ENCODE results near the gene HERC5.
A peak's percentile ranks its signal among the peaks of the same experiment; 100 is the strongest.
"Not testable (repeated sequence)": the region's sequence is repeated elsewhere in the genome, so short reads cannot be mapped to it uniquely, and the experiment has no call there.

The HERC5 gene

GRCh38 chr4:88448211-88448765 lies 8.6 kb upstream of the HERC5 start:
- DNase-seq (ENCODE audit: low read depth), result not testable (repeated sequence)

DNA sequence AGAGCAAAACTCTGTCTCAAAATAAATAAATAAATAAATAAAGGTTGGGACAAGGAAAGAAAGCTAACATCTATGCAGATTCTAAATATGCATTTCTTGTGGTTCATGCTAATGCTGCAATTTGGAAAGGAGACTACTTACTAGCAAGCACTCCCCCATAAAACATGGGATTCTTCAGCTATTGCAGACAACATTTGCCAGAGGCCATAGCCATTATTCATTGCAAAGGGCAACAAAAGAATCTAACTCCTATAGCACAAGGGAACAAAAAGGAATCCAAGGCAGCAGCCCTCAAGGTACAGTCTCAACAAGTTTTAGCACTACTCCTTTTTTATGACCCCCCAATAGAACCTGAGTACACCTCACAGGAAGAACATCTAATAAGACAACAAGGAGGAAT lies 8.0 kb upstream of the HERC5 start:
- no peak for DNase-seq (ENCODE audit: low read depth)

DNA sequence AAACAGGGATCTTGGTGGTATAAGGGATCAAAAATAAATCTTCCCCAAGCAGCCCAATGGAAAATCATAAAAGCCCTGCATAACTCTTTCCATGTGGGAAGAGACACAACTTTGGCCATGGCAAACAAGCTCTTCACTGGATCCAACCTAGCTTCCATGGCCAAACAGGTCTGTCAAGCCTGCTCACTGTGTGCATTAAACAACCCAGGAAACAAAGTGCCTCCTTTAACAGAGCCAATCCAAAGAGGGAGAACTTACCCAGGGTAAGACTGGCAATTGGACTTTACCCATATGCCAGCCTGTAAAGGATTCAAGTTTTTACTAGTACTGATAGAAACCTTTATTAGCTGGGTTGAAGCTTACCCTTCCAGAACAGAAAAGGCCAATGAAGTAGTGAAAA lies 7.6 kb upstream of the HERC5 start:
- no peak for DNase-seq (ENCODE audit: low read depth)

DNA sequence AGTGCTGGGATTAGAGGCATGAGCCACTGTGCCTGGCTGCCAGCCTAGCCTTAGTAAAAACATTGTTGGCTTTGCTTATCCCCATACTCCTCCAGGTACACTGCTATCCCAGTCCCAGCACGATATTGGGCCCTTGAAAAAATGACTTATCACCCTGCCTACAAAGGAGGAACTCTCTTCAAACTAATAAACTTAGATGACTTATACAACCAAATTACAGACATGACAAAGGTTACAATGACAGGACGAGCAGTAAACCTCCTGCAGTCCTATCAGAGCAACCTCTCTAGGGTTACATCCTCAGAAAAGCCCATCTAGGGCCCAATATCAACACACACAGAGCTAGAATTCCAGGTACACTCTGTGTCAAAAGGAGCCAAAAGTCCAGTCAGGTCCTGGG lies 5.7 kb upstream of the HERC5 start:
- DNase-seq (ENCODE audit: low read depth), result no peak

- DNase-seq (ENCODE audit: low read depth), result no peak
Observed at GRCh38 chr4:88452912-88453311, 4.0 kb upstream of the HERC5 start.

- DNase-seq (ENCODE audit: low read depth), result peak; percentile 15
Observed at GRCh38 chr4:88457307-88458103, 586 bp downstream of the HERC5 start.

GRCh38 chr4:88458104-88458740 lies 1.3 kb downstream of the HERC5 start:
- DNase-seq (ENCODE audit: low read depth), result no peak

DNA sequence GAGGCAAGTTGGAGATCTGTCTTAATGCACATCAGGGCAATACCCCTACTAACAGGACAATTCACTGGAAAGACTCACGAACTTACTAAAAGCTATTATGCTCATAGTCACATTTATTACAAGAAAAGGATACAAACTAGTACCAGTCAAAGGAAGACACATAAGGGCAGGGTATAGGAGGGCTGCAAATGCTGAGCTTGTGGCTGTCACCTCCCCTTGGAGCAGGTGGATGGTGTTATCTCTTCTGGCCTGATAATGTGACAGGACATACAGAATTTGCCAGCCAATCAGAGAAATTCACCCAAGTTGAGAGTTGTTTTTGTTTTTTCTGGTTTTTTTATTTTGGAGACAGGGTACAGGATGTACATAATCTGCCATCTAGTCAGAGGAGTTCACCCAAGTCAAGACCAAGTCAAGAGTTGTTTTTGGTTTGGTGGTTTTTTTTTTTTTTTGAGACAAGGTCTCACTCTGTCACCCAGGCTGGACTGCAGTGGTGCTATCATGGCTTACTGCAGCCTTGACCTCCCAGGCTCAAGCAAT lies 8.8 kb downstream of the HERC5 start:
- no peak for DNase-seq (ENCODE audit: low read depth)

DNA sequence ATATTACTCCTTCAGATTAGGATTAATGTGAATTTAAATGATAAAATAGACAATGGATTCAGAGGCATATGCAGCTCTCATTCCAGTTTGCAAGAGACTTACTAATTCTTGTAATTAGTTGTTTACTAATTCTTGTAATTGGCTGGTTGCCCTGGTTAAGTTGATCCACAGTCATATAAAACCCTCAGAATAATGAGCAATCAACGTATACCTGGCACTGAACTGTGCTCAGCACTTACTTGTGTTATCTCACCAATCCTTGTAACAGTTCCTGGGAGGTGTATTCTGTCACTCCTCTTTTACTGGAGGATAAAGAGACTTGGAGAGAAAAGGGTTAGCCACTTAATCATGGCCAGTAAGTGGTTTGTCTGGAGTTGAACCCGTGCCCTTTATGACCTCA lies 10.5 kb downstream of the HERC5 start:
- DNase-seq (ENCODE audit: low read depth), result no peak

- DNase-seq (ENCODE audit: low read depth), result no peak
Observed at GRCh38 chr4:88477229-88477860, 20.4 kb downstream of the HERC5 start.

GRCh38 chr4:88478247-88478646 lies 21.3 kb downstream of the HERC5 start:
- DNase-seq (ENCODE audit: low read depth), result no peak

DNA sequence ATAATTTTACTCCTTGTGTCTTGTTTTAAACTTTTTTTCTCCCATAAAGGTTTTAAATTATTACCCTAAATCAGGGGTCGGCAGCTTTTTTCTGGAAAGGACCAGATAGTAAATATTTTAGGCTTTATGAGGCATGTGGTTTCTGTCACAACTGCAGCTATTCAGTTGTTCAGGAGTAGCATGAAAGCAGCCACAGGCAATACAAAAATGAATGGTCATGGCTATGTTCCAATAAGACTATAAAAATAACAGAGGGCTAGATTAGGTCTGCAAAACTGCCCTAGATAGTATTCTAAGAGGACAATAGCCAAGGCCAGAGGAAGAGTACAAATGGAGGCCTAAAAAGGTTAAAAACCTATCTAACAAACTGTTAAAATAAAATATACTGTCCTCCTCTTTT lies 24.6 kb downstream of the HERC5 start:
- DNase-seq (ENCODE audit: low read depth), result no peak

- no peak for DNase-seq (ENCODE audit: low read depth)
Observed at GRCh38 chr4:88489100-88489761, 32.3 kb downstream of the HERC5 start.

GRCh38 chr4:88497859-88498409 lies 41.0 kb downstream of the HERC5 start:
- no peak for DNase-seq (ENCODE audit: low read depth)

DNA sequence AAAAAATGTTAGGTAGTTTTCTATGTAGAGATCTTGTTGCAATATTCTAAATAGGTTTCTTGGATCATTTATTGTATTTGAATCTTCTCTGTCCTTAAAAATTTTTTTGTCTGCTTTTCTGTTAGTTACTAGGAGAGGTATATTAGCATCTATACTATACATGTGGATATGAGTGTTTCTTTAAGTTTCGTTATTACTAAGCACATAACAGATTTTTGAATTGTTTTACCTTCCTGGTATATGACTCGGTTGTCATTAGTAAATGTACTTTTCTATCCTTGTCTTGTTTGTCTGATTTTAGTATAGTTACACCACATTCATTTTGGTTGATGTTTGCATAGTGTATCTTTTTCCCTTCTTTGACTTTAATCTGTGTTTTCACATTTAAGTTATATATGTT lies 46.4 kb downstream of the HERC5 start:
- DNase-seq (ENCODE audit: low read depth), result no peak

DNA sequence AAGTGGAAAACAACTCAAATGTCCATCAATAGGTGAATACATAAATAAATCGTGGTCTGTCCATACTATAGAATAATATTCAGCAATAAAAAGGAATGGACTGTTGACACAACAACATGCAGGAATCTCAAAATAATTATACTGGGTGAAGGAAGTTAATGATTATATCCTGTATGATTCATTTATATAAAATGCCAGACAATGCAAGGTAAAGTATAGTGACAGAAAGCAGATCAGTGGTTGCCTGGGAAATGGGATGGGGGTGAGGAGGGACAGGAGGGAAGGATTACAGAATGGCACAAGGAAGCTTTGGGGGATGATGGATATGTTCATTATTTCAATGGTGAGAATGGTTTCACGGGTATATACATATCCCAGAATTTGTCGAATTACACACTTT lies 54.3 kb downstream of the HERC5 start:
- DNase-seq (ENCODE audit: low read depth), result no peak

DNA sequence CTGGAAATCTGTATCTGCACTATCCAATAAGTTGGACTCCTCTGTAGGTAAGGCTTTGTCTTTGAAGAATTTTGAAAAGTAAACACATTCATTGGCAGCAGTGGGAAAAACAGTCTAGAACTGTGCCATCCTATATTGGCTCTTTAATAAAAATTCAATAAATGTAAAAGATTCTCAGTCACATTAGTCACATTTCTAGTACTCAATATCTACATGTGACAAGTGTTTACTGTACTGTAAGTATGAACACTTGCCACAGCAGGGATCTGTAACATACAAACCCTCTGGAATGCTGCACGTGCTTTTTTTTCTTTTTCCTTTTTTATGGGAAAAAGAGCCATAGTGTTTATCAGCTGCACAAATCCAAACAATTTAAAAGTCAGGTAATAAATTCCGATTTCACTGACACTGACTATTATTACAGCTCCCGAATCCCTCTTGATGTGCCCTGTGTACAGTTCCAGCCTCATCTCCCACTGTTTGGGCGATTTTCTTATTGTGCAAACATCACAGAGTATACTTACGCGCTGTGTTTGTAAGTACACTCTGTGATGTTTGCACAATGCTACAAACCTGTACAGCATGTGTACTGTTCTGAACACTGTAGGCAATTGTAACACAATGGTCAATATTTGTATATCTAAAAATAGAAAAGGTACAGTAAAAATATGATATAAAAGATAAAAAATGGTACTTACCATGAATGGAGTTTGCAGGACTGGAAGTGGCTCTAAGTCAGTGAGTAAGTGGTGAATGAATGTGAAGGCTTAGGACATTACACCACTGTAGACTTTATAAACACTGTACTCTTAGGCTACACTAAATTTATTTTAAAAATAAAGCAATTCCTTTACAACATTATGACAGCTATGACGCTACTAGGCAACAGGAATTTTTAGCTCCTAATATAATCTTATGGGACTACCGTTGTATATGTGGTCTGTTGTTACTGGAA lies 57.9 kb downstream of the HERC5 start:
- no peak for DNase-seq (ENCODE audit: low read depth)

GRCh38 chr4:88516746-88517145 lies 59.8 kb downstream of the HERC5 start:
- DNase-seq (ENCODE audit: low read depth), result no peak

DNA sequence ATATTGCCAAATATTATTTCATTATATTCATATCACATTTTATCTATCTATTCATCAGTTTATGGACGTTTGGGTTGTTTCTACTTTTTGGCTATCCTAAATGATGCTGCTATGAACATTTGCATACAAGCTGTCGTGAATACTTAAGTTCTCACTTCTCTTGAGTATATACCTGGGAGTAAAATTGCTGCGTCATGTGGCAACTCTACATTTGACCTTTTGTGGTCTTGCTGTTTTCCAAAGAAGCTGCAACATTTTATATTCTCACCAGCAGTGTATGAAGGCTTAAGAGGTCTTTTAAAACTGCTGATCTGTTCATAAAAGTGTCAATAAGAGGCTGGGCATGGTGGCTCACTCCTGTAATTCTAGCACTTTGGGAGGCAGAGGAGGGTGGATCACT lies 60.9 kb downstream of the HERC5 start:
- DNase-seq (ENCODE audit: low read depth), result no peak

DNA sequence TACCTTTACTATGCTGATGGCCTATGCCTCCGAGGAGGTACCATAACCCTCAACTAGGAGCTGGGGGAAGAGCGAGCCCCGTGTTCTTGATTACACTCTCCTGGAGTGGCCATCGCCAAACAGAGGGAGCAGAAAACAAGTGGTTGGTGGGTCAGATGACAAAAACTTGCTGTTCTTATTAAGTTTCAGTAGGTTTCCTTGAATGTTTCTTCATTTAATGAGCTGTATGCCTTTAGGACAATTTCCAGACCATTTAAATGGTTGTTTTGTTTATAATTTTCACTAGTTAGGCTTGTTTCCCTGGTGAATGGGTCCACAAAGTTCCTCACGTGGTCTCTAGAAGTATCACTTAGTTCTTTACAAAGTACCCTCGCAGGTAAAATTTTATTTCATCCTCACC lies 62.0 kb downstream of the HERC5 start:
- no peak for DNase-seq (ENCODE audit: low read depth)
